Mesodermal cell (in vitro differentiated cells): ENCODE data around the gene INPPL1.
"Not testable (repeated sequence)": the region's sequence is repeated elsewhere in the genome, so short reads cannot be mapped to it uniquely, and the experiment has no call there.

Experiments
- H3K27ac ChIP-seq: 2 replicates; pipeline ENCODE4 v1.7.0; 2013; ENCODE audit warnings: mild to moderate bottlenecking, low read depth, low read length, moderate library complexity; ENCODE audit not compliant: severe bottlenecking
- H3K36me3 ChIP-seq: 2 replicates; pipeline ENCODE4 v1.7.1; 2013; ENCODE audit warnings: mild to moderate bottlenecking, low read length, moderate library complexity; ENCODE audit not compliant: control insufficient read depth, insufficient read depth
- H3K4me1 ChIP-seq: one replicate; pipeline ENCODE4 v1.7.1; 2013; ENCODE audit warnings: mild to moderate bottlenecking, low read length; ENCODE audit not compliant: insufficient read depth, control insufficient read depth, poor library complexity, severe bottlenecking
- H3K4me3 ChIP-seq: 2 replicates; pipeline ENCODE4 v1.7.0; 2013; ENCODE audit warnings: low read length, control low read depth, mild to moderate bottlenecking; ENCODE audit not compliant: insufficient read depth, poor library complexity, severe bottlenecking; ENCODE audit errors: extremely low read depth
- H3K9me3 ChIP-seq: 2 replicates; pipeline ENCODE4 v1.7.1; 2013; ENCODE audit warnings: mild to moderate bottlenecking, low read length, moderate library complexity; ENCODE audit not compliant: control insufficient read depth
- WGBS, 2 experiments: methylation state at CpG; one replicate each; pipeline ENCODE4 v1.1.5; 2013; ENCODE audit warnings: missing lambda C conversion rate in 2 of 2; ENCODE audit not compliant: insufficient coverage in 2 of 2; 5-methylcytosine and 5-hydroxymethylcytosine counted together

INPPL1 gene

DNA sequence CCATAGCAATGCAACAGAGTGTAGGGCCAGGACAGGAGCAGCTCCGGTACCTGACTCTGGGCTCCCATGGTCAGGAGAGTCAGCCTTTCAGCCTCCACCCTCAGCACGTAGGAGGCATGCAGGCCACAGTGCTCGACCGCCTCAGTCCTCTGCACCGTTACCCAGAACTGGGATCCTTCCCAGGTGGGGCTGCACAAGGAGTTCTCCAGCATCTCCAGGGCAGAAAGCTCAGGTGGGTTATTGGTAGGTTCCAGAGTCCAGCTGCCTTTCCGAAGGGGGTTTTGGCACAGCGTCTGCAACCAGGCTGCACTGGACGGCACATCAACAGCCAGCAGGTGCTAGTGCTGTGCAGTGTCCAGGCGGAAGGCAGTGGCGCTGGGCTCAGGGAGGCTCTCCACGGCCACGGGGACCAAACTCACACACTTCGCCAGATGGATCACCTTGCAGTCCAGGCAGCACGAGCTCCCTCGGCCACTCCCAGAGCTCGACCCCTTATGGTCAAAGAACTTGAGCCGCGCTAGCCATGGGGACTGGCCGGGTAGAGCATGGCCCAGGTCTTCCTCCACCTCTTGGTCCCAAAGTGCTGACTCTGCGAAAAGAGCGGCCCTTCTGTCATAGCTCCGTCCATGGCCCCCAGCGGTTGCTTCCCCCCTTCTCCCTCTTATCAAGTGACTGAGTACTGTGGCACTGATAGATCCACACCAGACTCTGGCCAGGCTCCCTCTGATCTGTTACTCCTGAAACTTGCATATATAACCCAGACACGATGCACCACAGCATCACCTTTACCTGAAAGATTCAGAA, 26.3 kb downstream of the INPPL1 start:
- WGBS, 2 experiments: 89 to 92% methylated on average over 19 to 24 of the region's 24 CpGs
- no peaks in the 10 kb centered on the region for H3K36me3 ChIP-seq
- H3K27ac ChIP-seq: no peak overlapping the region
- peaks cover 8% of the 10 kb centered on the region for H3K4me1 ChIP-seq
- no peaks in the 10 kb centered on the region for H3K9me3 ChIP-seq
- no peak overlapping the region for H3K4me3 ChIP-seq

DNA sequence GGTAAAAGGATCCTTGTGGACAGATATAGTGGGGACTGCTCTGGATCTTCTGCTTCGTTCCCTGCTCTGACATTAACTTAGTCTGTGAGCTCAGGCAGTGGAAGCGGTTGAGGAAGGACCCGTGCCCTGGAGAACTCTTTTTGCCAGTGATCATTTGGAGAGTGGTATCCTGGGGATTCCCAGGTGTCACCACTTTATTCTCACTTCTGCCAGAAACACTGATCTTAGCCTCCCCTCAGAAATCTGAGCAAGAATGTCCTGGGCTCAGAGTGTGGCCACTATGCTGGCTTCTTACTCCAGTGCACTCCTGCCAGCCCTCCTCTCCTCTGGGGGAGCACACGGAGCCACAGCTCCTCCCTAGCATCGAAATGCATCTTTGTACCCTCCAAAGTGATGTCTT, 27.0 kb downstream of the INPPL1 start:
- Histone ChIP-seq H3K36me3 (no peaks in the 10 kb centered on the region), H3K4me3 (no peak overlapping the region), H3K9me3 (no peaks in the 10 kb centered on the region), H3K4me1 (peaks cover 8% of the 10 kb centered on the region), H3K27ac (no peak overlapping the region)
- 87 to 93% methylated on average over 2 to 5 of the region's 5 CpGs for WGBS, 2 experiments

DNA sequence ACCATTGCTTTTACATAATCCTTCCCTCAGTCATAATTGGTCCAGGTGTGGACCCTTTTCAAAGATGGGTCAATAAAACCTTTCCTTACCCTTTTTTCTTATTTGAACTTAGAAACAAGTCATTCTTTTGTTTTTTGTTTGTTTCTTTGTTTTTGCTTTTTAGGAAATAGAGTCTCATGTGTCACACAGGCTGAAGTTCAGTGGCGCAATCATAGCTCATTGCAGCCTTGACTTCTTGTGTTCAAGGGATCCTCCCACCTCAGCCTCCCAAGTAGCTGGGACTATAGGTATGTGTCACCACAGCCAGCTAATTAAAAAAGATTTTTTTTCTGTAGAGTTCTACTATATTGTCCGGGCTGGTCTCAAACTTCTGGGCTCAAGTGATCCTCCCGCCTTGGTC, 28.8 kb downstream of the INPPL1 start:
- Histone ChIP-seq H3K4me3 (no peak overlapping the region), H3K27ac (no peak overlapping the region), H3K36me3 (no peaks in the 10 kb centered on the region), H3K4me1 (no peaks in the 10 kb centered on the region), H3K9me3 (no peaks in the 10 kb centered on the region)
- 80 to 95% methylated on average over 1 to 3 of the region's 3 CpGs for WGBS, 2 experiments

DNA sequence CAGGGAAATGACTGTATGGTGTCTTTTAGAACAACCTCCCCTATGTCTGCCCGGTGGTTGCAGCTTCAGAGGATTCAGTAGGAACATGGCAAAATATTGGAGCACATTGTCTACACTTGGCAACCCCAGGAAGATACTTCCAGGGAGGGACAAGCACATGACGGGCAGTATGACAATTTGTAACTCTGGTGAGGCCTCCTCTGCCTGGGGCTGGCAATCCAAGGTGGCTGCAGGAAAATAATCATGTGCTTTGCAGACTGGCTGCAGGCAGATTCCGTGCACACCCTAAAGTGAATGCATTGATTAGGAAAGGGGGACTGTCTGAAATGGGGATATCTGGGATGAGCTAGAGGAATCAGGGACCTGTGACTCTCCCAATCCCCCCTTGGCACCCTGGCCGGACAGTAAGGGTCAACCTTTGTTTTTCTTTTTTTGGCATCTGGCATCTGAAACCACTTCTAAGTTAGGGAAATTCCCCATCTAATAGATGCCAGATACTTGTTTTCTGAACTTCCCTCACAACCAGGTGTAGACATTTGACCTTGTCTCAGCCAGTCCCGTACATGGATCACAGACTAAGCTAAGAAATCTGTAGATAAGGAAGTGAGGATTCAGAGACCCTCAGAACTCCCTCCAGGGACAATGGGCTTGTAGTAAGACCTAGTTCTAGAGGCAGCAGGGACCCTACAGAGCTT, 29.9 kb downstream of the INPPL1 start:
- WGBS, 2 experiments: 91 to 98% methylated on average over 3 to 4 of the region's 5 CpGs
- no peaks in the 10 kb centered on the region for H3K9me3 ChIP-seq
- H3K4me3 ChIP-seq: no peak overlapping the region
- no peaks in the 10 kb centered on the region for H3K4me1 ChIP-seq
- no peaks in the 10 kb centered on the region for H3K36me3 ChIP-seq
- no peak overlapping the region for H3K27ac ChIP-seq

DNA sequence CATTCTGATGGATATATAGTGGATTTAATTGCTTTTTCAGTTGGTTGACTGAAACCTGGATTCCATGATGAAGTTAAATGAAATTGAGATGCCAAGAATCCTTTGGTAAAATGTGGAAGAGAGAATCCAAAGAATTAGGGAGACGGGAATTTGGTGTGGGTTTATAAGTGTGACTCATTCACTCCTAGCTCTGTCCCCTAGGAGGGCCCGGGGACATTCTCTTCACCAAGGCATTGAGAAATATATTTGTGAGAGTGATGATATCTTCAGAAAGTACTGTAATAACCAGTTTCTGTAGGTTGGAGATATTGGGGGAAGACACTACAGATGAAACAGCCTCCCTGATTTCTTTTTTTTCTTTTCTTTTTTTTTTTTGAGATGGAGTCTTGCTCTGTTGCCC, 33.0 kb downstream of the INPPL1 start:
- no peaks in the 10 kb centered on the region for H3K9me3 ChIP-seq
- H3K27ac ChIP-seq: no peak overlapping the region
- H3K36me3 ChIP-seq: no peaks in the 10 kb centered on the region
- 100% methylated on average over 1 of the region's 2 CpGs; no CpG with 5 or more reads in 1 of the 2 experiments for WGBS, 2 experiments
- no peak overlapping the region for H3K4me3 ChIP-seq
- no peaks in the 10 kb centered on the region for H3K4me1 ChIP-seq

DNA sequence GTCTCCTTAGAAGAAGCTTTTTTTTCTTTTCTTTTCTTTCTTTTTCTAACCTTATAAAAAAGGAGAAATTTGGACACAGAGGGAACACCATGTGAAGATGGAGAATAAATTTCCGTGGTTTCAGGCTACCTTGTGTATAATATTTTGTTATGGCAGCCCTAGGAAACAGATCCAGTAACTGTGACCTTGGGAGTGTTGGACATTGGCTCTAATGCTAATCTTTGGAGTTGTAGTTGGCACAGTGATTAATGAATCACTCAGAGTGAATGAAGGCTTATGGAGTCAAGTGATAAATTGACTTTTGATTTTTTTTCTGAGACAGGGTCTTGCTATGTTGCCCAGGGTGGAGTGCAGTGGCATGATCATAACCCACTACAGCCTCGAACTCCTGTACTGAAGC, 34.9 kb downstream of the INPPL1 start:
- no peak overlapping the region for H3K27ac ChIP-seq
- WGBS, 2 experiments: 71 to 80% methylated on average over 2 of the region's 2 CpGs
- H3K4me1 ChIP-seq: no peaks in the 10 kb centered on the region
- H3K36me3 ChIP-seq: no peaks in the 10 kb centered on the region
- H3K4me3 ChIP-seq: no peak overlapping the region
- no peaks in the 10 kb centered on the region for H3K9me3 ChIP-seq

DNA sequence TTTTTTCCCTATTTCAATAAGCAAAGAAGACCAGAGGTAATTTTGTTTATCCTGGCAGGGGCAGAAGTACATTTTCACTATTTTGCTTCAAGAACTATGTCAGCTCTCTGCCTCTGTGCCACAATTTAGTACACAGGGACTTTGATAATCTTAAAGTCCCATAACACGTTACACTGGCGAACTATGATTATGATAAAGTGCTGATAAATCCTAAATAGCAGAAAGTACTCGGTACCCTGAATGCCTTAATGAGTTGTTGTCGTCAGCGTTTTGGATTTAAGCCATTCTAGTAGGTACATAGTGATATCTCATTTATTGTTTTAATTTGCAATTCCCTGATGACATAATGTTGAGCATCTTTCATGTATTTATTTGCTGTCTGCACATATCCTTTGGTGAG, 36.0 kb downstream of the INPPL1 start:
- Histone ChIP-seq H3K4me3 (no peak overlapping the region), H3K27ac (no peak overlapping the region), H3K36me3 (no peaks in the 10 kb centered on the region), H3K4me1 (no peaks in the 10 kb centered on the region), H3K9me3 (no peaks in the 10 kb centered on the region)
- 92 to 95% methylated on average over 2 to 5 of the region's 5 CpGs for WGBS, 2 experiments

DNA sequence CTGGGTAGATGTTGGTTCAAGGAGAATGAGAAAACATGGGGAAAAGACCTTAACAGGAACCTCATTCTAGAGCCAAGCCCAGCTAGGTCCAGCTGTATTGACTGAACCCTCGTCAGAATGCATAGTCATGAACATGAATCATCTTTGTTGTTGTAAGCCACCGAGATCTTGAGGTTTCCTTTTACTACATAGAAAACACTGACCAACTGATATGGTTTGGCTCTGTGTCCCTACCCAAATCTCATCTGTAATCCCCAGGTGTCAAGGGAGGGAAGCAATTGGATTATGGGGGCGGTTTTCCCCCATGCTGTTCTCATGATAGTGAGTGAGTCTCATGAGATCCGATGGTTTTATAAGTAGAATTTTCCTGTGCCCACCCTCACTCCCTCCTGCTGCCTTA, 38.8 kb downstream of the INPPL1 start:
- H3K4me1 ChIP-seq: no peaks in the 10 kb centered on the region
- no peak overlapping the region for H3K27ac ChIP-seq
- H3K4me3 ChIP-seq: no peak overlapping the region
- no peaks in the 10 kb centered on the region for H3K36me3 ChIP-seq
- WGBS, 2 experiments: 80 to 100% methylated on average over 2 of the region's 4 CpGs
- no peaks in the 10 kb centered on the region for H3K9me3 ChIP-seq

DNA sequence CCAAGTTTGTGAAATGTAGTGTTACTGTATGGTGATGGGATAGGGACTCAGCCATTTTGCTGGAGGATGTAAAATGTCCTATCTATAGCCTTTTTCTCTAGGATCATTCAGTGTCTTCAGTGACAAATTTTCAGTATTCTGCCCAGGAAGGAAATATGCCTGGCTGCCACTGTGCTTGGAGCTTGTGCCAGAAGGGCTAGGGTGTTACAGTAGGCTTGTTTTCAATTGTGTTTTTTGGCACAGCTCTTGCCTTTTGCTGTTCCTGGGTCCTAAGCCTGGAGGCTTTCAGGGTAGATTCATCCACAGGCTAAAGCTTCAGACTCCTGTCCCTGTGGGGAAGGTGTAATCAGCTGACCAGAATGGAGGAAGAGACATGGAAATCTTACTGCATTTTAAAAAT, 41.4 kb downstream of the INPPL1 start:
- Histone ChIP-seq H3K9me3 (no peaks in the 10 kb centered on the region), H3K4me1 (no peaks in the 10 kb centered on the region), H3K27ac (no peak overlapping the region), H3K4me3 (no peak overlapping the region), H3K36me3 (no peaks in the 10 kb centered on the region)

DNA sequence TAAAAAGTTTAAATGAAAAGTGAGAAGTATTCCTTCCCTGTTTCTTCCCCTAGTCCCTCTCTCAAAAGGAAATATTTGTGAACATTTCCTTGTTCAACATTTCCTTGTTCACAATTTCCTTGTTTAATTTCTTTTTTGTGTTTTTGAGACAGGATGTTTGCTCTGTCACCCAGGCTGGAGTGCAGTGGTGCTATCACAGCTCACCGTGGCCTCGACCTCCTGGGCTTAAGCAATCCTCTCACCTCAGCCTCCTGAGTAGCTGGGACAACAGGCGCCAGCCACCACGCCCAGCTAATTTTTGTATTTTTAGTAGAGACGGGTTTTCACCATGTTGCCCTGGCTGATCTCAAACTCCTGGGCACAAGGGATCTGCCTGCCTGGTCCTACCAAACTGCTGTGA, 42.4 kb downstream of the INPPL1 start:
- not testable (repeated sequence) for H3K4me3 ChIP-seq, H3K9me3 ChIP-seq, H3K27ac ChIP-seq, H3K4me1 ChIP-seq, H3K36me3 ChIP-seq
- whole genome bisulfite sequencing, 2 experiments: 86 to 91% methylated on average over 4 to 5 of the region's 5 CpGs

DNA sequence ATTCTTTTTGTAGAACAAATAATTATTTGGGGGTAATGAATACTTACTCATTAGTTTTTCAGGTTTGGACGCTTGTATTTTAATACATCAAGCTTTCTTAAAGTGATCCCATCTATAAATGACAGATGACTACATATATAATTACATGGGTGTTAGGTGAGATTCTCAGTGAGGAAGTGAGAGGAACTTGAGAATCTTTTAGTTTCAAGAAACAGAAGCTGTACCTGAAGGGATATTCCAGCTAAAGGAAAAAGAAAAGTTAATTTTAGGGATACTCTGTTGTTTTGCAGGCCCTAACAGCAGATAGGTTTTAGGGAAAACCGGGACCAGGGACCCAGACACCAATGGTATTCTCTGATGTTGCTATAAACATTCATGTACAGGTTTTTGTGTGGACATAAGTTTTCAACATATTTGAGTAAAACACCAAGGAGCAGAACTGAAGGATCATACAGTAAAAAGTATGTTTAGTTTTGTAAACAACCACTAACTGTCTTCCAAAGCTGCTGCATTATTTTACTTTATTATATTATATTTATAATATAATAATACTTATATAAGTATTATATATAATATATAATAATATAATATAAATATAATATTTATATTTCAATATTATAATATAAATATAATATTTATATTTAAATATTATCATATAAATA, 43.5 kb downstream of the INPPL1 start:
- Histone ChIP-seq H3K27ac (no peak overlapping the region), H3K9me3 (no peaks in the 10 kb centered on the region), H3K4me1 (no peaks in the 10 kb centered on the region), H3K4me3 (no peak overlapping the region), H3K36me3 (no peaks in the 10 kb centered on the region)
- WGBS, 2 experiments: 83 to 86% methylated on average over 1 of the region's 2 CpGs
